Measurements from ENCODE around the gene CHPF.

GRCh38 chr2:219556413-219556812 lies 12.8 kb upstream of the CHPF start:
- TF ChIP-seq POLR2A (IDR thresholded peaks at IDR 0.05) (no peak), CTCF (IDR thresholded peaks at IDR 0.05) (no peak)

All from gastroesophageal sphincter (tissue), 3 donors.